ENCODE results near the gene SLITRK6. TPM values are rescaled to one million over a fixed set of nuclear protein-coding genes. Genes with fewer than 3 reads are reported as not detected.

The SLITRK6 gene
- total and polyA plus RNA-seq, 2 of the 8 experiments (the other 6 are each of a cell fraction or from before 2014, with no cell fraction given): 0.11 to 0.17 TPM

- Histone ChIP-seq H4K5ac (ENCODE audit: insufficient read length, low read depth, low read length) (no peak overlapping the region), H2AFZ (ENCODE audit: low read length) (no peak overlapping the region)
- TF ChIP-seq HDAC6 (IDR thresholded peaks at IDR 0.05; ENCODE audit: low read depth, low read length) (no peak), GABPA (IDR thresholded peaks at IDR 0.05; ENCODE audit: borderline replicate concordance, insufficient read depth, low read length) (no peak), RBBP5 (IDR thresholded peaks at IDR 0.05; ENCODE audit: borderline replicate concordance, low read depth, low read length) (no peak), NANOG (IDR thresholded peaks at IDR 0.05; ENCODE audit: insufficient read depth, low read depth, low read length, poor library complexity, severe bottlenecking) (no peak), CBX8 (IDR thresholded peaks at IDR 0.05; ENCODE audit: borderline replicate concordance, low read depth, low read length) (no peak), KDM4A (IDR thresholded peaks at IDR 0.05; ENCODE audit: low read depth, low read length, severe bottlenecking) (no peak), KDM5A (IDR thresholded peaks at IDR 0.05; ENCODE audit: low read length) (no peak), RFX5 (IDR thresholded peaks at IDR 0.05; ENCODE audit: borderline replicate concordance, low read depth, low read length) (no peak), MAFK (IDR thresholded peaks at IDR 0.05; ENCODE audit: low read depth, low read length) (no peak), NRF1 (IDR thresholded peaks at IDR 0.05; ENCODE audit: low read depth, low read length) (no peak)
- TF ChIP-seq, protein P1, sequence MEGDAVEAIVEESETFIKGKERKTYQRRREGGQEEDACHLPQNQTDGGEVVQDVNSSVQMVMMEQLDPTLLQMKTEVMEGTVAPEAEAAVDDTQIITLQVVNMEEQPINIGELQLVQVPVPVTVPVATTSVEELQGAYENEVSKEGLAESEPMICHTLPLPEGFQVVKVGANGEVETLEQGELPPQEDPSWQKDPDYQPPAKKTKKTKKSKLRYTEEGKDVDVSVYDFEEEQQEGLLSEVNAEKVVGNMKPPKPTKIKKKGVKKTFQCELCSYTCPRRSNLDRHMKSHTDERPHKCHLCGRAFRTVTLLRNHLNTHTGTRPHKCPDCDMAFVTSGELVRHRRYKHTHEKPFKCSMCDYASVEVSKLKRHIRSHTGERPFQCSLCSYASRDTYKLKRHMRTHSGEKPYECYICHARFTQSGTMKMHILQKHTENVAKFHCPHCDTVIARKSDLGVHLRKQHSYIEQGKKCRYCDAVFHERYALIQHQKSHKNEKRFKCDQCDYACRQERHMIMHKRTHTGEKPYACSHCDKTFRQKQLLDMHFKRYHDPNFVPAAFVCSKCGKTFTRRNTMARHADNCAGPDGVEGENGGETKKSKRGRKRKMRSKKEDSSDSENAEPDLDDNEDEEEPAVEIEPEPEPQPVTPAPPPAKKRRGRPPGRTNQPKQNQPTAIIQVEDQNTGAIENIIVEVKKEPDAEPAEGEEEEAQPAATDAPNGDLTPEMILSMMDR (IDR thresholded peaks at IDR 0.05; ENCODE audit: control extremely low read depth in 1 of 3, insufficient read depth in 1 of 3, low read depth in 1 of 3, low read length in 3 of 3): no peak
Observed at GRCh38 chr13:85819513-85819912, 20.3 kb upstream of the SLITRK6 start.

More at GRCh38 chr13:85819513-85819912, 20.3 kb upstream of the SLITRK6 start:
- Histone ChIP-seq H2BK20ac (ENCODE audit: low read length) (no peak overlapping the region), H3K79me2 (ENCODE audit: control insufficient read depth in 1 of 2, insufficient read depth in 2 of 2, low read length in 2 of 2) (no peaks in the 10 kb centered on the region), H3K18ac (ENCODE audit: extremely low read depth, low read length) (no peak overlapping the region), H2BK120ac (replicated peaks; ENCODE audit: low read depth, low read length) (no peak overlapping the region), H3K56ac (replicated peaks; ENCODE audit: insufficient read length, low read depth, low read length) (no peak overlapping the region), H2BK12ac (ENCODE audit: low read depth, low read length) (no peak overlapping the region), H4K8ac (ENCODE audit: extremely low read depth, insufficient read depth, low read length) (no peak overlapping the region), H3K4me1 (replicated peaks in 1 of 4; ENCODE audit: control insufficient read depth in 3 of 4, insufficient read depth in 4 of 4, low read length in 3 of 4) (no peaks in the 10 kb centered on the region), H3K23me2 (ENCODE audit: low read depth, low read length) (no peaks in the 10 kb centered on the region; the same call in 1 of the 2 replicates), H3K27me3 (replicated peaks in 1 of 4; ENCODE audit: control insufficient read depth in 3 of 4, extremely low read depth in 1 of 4, insufficient read depth in 3 of 4, low read length in 3 of 4) (no peaks in the 10 kb centered on the region), H2BK5ac (ENCODE audit: low read depth, low read length) (no peak overlapping the region), H2AK5ac (ENCODE audit: low read depth, low read length) (no peak overlapping the region), H3K36me3 (ENCODE audit: control insufficient read depth in 2 of 4, insufficient read depth in 4 of 4, low read length in 3 of 4) (no peaks in the 10 kb centered on the region), H3K9ac (replicated peaks in 1 of 4; ENCODE audit: extremely low read depth in 1 of 4, low read depth in 3 of 4, low read length in 3 of 4) (no peak overlapping the region), H3K79me1 (ENCODE audit: low read depth, low read length) (no peaks in the 10 kb centered on the region), H4K91ac (replicated peaks; ENCODE audit: insufficient read length, low read length) (no peak overlapping the region), H3K4me3 (ENCODE audit: extremely low read depth in 1 of 4, insufficient read depth in 2 of 4, low read depth in 3 of 4, low read length in 4 of 4) (no peak overlapping the region), H3K4ac (replicated peaks; ENCODE audit: insufficient read length, low read depth, low read length) (no peak overlapping the region), H3K27ac (ENCODE audit: low read depth, low read length) (no peak overlapping the region), H3K9me3 (ENCODE audit: insufficient read depth in 2 of 2, low read depth in 1 of 2, low read length in 1 of 2) (no peaks in the 10 kb centered on the region), H4K20me1 (replicated peaks in 1 of 2; ENCODE audit: control insufficient read depth in 1 of 2, insufficient read depth in 2 of 2, low read length in 2 of 2) (no peaks in the 10 kb centered on the region), H3K14ac (ENCODE audit: insufficient read length) (no peak overlapping the region), H3K23ac (ENCODE audit: insufficient read length) (no peak overlapping the region), H2BK15ac (ENCODE audit: low read length) (no peak overlapping the region), H3K4me2 (ENCODE audit: insufficient read depth in 1 of 2, low read depth in 2 of 2, low read length in 2 of 2) (no peak overlapping the region)
- no peak for DNase-seq (ENCODE audit: low read depth in 1 of 2, low spot score in 2 of 2)
- no peak for FAIRE-seq
- POLR2A ChIA-PET (ENCODE audit: partially characterized antibody): no interaction called here
- 91% methylated on average over 2 of the region's 2 CpGs; no CpG with 5 or more reads in 1 of the 2 experiments for whole genome bisulfite sequencing, 2 experiments (ENCODE audit: extremely low coverage in 1 of 2, insufficient coverage in 1 of 2, insufficient read length in 1 of 2, insufficient replicate concordance in 2 of 2, low coverage in 1 of 2, low lambda C conversion rate in 2 of 2, missing lambda C conversion rate in 1 of 2)
- CTCF ChIA-PET (ENCODE audit: partially characterized antibody): interaction anchor here (1.1 kb wide), 1 partner anchor 46 kb away, joined by 3 read pairs; no protein-coding TSS in a partner anchor

Data from H1 (cell line).